ENCODE measurements around the gene IL3RA. TPM values are rescaled to one million over a fixed set of nuclear protein-coding genes. Genes with fewer than 3 reads are reported as not detected.

The IL3RA gene
- total RNA-seq, 2 experiments from 2014 or later, result not detected

DNA sequence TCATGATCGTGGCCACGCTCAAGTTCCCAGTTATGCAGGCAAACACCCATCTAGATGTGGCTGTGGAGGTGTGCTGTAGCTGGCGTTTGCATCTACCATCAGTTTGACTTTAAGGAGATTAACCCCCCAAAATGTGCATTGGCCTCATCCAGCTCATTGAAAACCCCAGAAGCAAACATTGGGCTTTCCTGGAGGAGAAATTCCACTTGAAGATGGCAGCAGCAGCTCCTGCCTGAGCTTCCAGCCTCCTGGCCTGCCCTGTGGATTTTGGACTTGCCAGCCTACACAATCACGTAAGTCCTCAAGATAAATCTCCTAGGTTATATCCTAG is 85.5 kb downstream of the IL3RA start:
- Histone ChIP-seq H3K4me2 (ENCODE audit: low read length) (no peak overlapping the region), H3K27ac (ENCODE audit: low read depth, low read length, poor library complexity, severe bottlenecking) (no peak overlapping the region), H4K20me1 (ENCODE audit: insufficient read depth, low read length) (no peaks in the 10 kb centered on the region), H3K4me1 (ENCODE audit: insufficient read depth, low read length, poor library complexity, severe bottlenecking) (no peaks in the 10 kb centered on the region), H3K36me3 (ENCODE audit: insufficient read depth, low read length) (peaks cover 99% of the 10 kb centered on the region), H3K9me3 (ENCODE audit: low read length) (peaks cover 16% of the 10 kb centered on the region), H2AFZ (ENCODE audit: low read length) (no peak overlapping the region), H3K79me2 (ENCODE audit: insufficient read depth, low read depth, low read length) (no peaks in the 10 kb centered on the region), H3K9me2 (ENCODE audit: insufficient read depth, low read length) (no peaks in the 10 kb centered on the region), H3K4me3 (ENCODE audit: low read depth, low read length, poor library complexity, severe bottlenecking) (no peak overlapping the region)
- no peak for DNase-seq (ENCODE audit: low spot score)
- no TSS peak for BruUV-seq (replicated peaks)
- intact Hi-C loops (cut with micrococcal nuclease; ENCODE audit: unreplicated experiment), result no loop called here
- POLR2A ChIA-PET, result no interaction called here
- CTCF ChIA-PET (ENCODE audit: unreplicated experiment), result no interaction called here
- TF ChIP-seq, protein P1, sequence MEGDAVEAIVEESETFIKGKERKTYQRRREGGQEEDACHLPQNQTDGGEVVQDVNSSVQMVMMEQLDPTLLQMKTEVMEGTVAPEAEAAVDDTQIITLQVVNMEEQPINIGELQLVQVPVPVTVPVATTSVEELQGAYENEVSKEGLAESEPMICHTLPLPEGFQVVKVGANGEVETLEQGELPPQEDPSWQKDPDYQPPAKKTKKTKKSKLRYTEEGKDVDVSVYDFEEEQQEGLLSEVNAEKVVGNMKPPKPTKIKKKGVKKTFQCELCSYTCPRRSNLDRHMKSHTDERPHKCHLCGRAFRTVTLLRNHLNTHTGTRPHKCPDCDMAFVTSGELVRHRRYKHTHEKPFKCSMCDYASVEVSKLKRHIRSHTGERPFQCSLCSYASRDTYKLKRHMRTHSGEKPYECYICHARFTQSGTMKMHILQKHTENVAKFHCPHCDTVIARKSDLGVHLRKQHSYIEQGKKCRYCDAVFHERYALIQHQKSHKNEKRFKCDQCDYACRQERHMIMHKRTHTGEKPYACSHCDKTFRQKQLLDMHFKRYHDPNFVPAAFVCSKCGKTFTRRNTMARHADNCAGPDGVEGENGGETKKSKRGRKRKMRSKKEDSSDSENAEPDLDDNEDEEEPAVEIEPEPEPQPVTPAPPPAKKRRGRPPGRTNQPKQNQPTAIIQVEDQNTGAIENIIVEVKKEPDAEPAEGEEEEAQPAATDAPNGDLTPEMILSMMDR (conservative IDR thresholded peaks at IDR 0.05; ENCODE audit: low read length), result no peak
- no peak for TF ChIP-seq EZH2phosphoT487 (IDR thresholded peaks at IDR 0.05; ENCODE audit: borderline replicate concordance, low read depth, low read length)

DNA sequence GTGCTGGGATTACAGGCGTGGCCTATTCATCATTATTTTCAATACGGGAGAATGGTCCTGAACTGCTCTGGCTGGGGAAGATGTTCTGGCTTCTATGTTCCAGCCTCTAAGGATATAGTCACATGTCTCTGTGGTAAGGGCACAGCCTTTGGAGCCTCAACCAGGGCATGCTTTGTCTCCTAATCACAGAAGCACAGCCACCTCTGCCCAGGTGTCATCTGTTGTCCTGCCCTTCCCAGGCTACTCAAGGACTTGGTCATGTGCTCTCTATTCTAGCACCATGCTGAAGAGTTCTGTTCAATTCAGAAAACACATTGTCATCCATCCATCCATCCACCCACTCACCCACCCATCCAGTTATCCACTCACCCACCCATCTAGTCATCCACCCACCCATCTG is 86.6 kb downstream of the IL3RA start:
- intact Hi-C loops (cut with micrococcal nuclease; ENCODE audit: unreplicated experiment), result no loop called here
- H2AFZ ChIP-seq (ENCODE audit: low read length), result no peak overlapping the region
- H3K79me2 ChIP-seq (ENCODE audit: insufficient read depth, low read depth, low read length), result no peaks in the 10 kb centered on the region
- no peaks in the 10 kb centered on the region for H3K4me1 ChIP-seq (ENCODE audit: insufficient read depth, low read length, poor library complexity, severe bottlenecking)
- peaks cover 16% of the 10 kb centered on the region for H3K9me3 ChIP-seq (ENCODE audit: low read length)
- TF ChIP-seq EZH2phosphoT487 (IDR thresholded peaks at IDR 0.05; ENCODE audit: borderline replicate concordance, low read depth, low read length), result no peak
- TF ChIP-seq, protein P1 (conservative IDR thresholded peaks at IDR 0.05; ENCODE audit: low read length), result no peak
- no peak overlapping the region for H3K4me2 ChIP-seq (ENCODE audit: low read length)
- ChIA-PET POLR2A (no interaction called here), CTCF (ENCODE audit: unreplicated experiment) (no interaction called here)
- H3K9me2 ChIP-seq (ENCODE audit: insufficient read depth, low read length), result no peaks in the 10 kb centered on the region
- BruUV-seq (replicated peaks), result no TSS peak
- no peak for DNase-seq (ENCODE audit: low spot score)
- H3K4me3 ChIP-seq (ENCODE audit: low read depth, low read length, poor library complexity, severe bottlenecking), result no peak overlapping the region
- no peaks in the 10 kb centered on the region for H4K20me1 ChIP-seq (ENCODE audit: insufficient read depth, low read length)
- H3K27ac ChIP-seq (ENCODE audit: low read depth, low read length, poor library complexity, severe bottlenecking), result no peak overlapping the region
- peaks cover 98% of the 10 kb centered on the region for H3K36me3 ChIP-seq (ENCODE audit: insufficient read depth, low read length)

DNA sequence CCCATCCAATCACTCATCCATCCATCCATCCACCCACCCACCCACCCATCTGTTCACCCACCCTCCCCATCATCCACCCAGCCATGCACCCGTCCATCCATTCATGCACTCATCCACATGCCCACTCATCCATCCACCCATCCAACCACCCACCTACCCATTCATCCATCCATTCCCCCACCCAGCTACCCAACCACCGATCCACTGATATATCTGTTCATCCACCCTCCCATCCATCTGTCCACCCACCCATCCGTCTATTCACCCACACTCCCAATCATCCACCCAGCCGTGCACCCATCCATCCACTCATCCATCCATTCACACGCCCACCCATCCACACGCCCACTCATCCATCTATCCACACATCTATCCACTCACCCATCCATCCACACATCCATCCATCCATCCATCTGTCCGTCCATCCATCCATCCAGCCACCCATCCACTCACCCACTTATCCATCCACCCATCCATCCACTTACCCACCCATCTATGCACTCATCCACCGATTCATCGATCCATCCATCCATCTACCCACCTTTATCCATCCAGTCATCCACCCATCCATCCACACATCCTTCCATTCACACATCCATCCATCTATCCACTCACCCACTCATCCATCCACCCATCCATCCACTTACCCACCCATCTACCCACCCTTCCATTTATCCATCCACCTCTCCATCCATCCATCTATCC is 87.7 kb downstream of the IL3RA start:
- TF ChIP-seq, protein P1 (conservative IDR thresholded peaks at IDR 0.05; ENCODE audit: low read length), result no peak
- no peak for TF ChIP-seq EZH2phosphoT487 (IDR thresholded peaks at IDR 0.05; ENCODE audit: borderline replicate concordance, low read depth, low read length)
- Histone ChIP-seq H3K4me3 (ENCODE audit: low read depth, low read length, poor library complexity, severe bottlenecking) (no peak overlapping the region), H3K36me3 (ENCODE audit: insufficient read depth, low read length) (peaks cover 87% of the 10 kb centered on the region), H3K4me1 (ENCODE audit: insufficient read depth, low read length, poor library complexity, severe bottlenecking) (no peaks in the 10 kb centered on the region), H2AFZ (ENCODE audit: low read length) (no peak overlapping the region), H3K4me2 (ENCODE audit: low read length) (no peak overlapping the region), H3K79me2 (ENCODE audit: insufficient read depth, low read depth, low read length) (no peaks in the 10 kb centered on the region), H3K9me2 (ENCODE audit: insufficient read depth, low read length) (no peaks in the 10 kb centered on the region), H4K20me1 (ENCODE audit: insufficient read depth, low read length) (no peaks in the 10 kb centered on the region), H3K9me3 (ENCODE audit: low read length) (peaks cover 16% of the 10 kb centered on the region), H3K27ac (ENCODE audit: low read depth, low read length, poor library complexity, severe bottlenecking) (no peak overlapping the region)
- BruUV-seq (replicated peaks), result no TSS peak
- ChIA-PET CTCF (ENCODE audit: unreplicated experiment) (no interaction called here), POLR2A (no interaction called here)
- no peak for DNase-seq (ENCODE audit: low spot score)
- intact Hi-C loops (cut with micrococcal nuclease; ENCODE audit: unreplicated experiment), result no loop called here

Data from OCI-LY7 (cell line).